Measurements from ENCODE around the gene ALDOB. TPM values are rescaled to one million over a fixed set of nuclear protein-coding genes. Genes with fewer than 3 reads are reported as not detected.

Gene ALDOB
- 0.13 TPM for total RNA-seq
- long read RNA-seq = 0 reads

GRCh38 chr9:101435601-101436079, at the start of gene ALDOB:
Gene ALDOB, minus strand, starts transcription at chr9:101435774. Its CDS starts 4,887 bp downstream, at chr9:101430887.
- intact Hi-C loops (cut with DNase I) = no loop called here

GRCh38 chr9:101484046-101484445, 48.5 kb upstream of the ALDOB start:
- intact Hi-C loops (cut with DNase I) = no loop called here
- no peak for DNase-seq (ENCODE audit: low spot score)

More at GRCh38 chr9:101435601-101436079, at the start of gene ALDOB:
- DNase-seq (ENCODE audit: low spot score) = no peak

GRCh38 chr9:101481261-101481660, 45.7 kb upstream of the ALDOB start:
- intact Hi-C loops (cut with DNase I) = no loop called here
- no peak for DNase-seq (ENCODE audit: low spot score)

DNA sequence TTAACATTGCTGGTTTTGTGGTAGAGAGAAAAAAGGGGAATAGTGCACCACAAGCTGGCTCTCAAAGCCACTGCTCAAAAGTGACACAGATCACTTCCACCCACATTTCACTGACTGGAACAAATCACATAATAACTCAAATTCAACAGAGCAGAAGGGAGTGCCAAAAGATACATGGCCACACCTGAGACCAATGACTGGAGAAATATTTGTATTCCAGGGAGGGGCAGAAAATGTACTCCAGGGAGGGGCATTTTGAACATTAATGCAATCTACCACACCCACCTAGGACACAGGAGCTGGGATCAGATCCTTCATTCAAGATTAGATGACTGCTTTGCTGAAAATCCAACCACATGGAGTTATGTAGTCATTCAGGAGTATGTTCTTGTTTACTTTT, 44.8 kb upstream of the ALDOB start:
- no peak for DNase-seq (ENCODE audit: low spot score)
- intact Hi-C loops (cut with DNase I) = no loop called here

- DNase-seq (ENCODE audit: low spot score) = no peak
- intact Hi-C loops (cut with DNase I) = no loop called here
Observed at GRCh38 chr9:101479338-101480030, 43.9 kb upstream of the ALDOB start.

- intact Hi-C loops (cut with DNase I) = no loop called here
- DNase-seq (ENCODE audit: low spot score) = no peak
Observed at GRCh38 chr9:101478906-101479305, 43.3 kb upstream of the ALDOB start.

DNA sequence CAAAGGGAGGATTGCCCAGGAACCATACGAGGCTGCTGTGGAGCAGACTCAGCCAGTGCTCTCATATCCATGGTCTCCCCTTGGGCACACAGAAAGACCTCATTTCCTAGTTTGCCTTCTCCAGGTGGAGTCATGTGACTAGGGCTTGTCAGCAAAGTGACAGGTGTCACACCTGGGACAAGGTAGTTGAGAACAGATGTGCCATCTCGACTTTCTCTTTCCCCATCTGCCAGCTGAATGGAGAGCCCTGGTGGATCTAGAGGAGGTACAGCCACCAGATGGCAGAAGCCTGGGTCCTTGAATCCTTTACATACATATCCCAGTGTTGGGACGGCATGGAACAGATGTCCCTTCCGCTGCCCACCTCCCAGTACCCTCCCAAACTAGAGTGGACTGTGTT, 42.9 kb upstream of the ALDOB start:
- intact Hi-C loops (cut with DNase I) = no loop called here
- DNase-seq (ENCODE audit: low spot score) = no peak

DNA sequence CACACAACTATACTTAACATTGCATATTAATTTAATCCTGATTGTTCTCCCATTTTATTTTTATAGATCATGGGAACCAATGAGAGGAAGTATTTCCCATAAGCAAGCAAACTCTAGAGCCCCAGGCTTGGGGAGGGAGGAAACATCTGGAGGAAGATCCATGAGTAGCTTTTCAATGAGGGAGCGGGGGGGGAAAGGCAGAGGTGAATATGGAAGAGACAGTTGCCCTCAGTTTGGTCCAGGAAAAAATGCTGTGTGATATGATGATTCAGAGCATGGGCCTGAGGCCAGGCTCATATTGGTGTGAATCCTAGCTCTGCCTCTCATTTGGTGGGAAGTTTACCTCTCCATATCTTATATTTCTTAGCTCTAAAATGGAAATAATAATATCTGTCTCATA, 42.2 kb upstream of the ALDOB start:
- intact Hi-C loops (cut with DNase I) = no loop called here
- no peak for DNase-seq (ENCODE audit: low spot score)

- no peak for DNase-seq (ENCODE audit: low spot score)
- intact Hi-C loops (cut with DNase I) = no loop called here
Observed at GRCh38 chr9:101477214-101477613, 41.6 kb upstream of the ALDOB start.

DNA sequence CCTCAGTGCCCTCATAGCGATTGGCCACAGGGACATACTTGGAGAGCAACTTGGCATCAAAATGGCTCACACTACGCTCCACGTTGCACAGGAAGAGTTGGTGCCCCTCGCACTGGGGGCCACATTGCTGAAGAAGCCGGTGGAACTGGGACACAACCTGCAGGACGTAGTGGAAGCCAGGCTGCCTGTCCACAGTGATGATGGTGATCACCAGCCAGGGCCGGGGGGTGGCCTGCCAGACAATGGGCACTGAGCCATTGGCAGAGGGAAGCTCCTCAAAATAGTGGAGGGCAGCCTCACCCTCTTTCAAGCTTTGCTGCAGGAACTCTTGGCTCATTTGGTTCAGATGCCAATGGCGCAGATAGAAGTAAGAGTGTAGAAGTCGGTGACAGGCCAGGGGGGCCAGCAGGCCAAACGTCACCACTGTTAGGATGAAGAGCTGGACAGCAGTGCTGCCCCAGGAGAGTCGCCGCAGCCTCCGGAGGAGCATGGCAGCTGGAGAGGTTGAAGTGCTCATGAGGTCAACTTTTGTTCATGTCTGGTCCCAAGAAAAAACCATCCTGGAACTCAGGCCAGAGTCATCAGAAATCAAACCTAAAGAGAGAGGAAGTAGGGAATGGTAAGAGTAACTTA, 41.1 kb upstream of the ALDOB start:
- no peak for DNase-seq (ENCODE audit: low spot score)
- intact Hi-C loops (cut with DNase I) = no loop called here

DNA sequence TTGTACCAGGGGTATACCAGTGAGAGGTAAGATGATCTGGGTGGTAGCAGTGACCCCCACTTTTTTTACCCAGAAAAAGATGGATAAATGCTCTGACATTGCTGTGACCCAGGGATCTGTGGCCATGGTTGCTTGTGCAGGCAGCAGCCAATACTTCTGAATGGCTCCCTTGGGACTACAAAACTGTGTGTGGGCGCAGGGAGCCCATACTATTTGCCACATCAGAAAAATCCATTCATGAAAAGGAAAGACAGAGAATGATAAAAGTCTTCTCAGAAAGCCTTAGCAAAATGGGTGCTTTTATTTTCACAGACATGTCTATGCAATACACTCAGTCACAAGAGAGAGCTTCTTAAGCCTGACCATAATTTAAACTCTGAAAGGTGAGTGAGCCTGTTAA, 37.3 kb upstream of the ALDOB start:
- no peak for DNase-seq (ENCODE audit: low spot score)
- intact Hi-C loops (cut with DNase I) = no loop called here

DNA sequence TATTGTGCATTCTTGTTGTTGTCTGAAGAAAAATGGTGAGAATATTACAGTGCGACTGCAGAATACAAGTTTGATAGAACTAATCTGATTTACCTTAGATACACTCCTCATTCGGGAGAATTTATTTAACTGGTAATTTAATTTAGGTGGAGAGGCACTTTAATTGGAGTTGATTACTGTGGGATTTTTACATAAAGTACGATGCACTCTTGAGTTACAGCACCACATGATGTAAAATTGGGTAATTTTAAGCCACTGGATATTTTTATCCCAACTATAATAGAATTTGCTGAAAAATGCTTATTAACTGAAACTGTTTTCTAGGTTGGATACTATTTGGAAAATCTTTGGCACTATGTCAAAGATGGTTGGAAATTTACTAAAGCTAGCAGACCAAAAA, 35.4 kb upstream of the ALDOB start:
- no peak for DNase-seq (ENCODE audit: low spot score)
- intact Hi-C loops (cut with DNase I) = no loop called here

DNA sequence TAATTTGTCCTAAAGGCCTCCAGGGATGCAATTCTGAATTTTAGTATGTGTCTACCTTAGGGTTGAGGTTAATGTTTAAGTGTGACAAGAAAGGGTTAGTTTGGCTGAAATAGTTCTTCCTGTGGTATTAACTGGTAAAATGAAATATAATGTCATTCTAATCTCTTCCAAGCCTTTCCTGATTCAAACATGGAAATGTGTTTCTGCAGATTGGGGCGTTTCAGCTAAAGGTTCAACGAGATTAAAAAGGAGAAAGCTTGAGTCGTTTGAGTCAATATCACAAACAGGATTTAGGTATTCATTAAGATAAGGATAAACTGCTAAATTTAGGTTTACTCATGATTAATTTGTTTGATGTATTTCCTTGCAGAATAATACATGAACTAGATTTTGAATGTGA, 34.4 kb upstream of the ALDOB start:
- DNase-seq (ENCODE audit: low spot score) = no peak
- intact Hi-C loops (cut with DNase I) = no loop called here

DNA sequence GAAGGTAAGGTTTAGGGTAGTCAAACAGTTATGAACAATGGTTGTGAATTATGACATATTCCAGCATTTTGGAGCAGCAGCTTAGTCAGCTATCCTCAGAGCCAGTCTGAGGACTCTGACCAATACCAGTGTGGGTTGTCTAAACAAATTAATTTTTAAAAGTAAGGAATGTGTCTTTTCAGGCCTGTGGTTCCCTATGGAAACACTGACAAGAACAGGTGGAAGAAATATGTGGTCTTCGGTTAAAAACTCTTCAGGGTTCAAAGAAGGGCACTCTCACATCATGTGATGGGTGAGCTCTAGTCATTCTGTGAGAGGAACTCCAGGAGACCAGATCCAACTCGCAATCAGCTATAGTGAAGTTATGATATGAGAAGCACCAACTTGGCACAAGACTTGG, 33.5 kb upstream of the ALDOB start:
- intact Hi-C loops (cut with DNase I) = no loop called here
- no peak for DNase-seq (ENCODE audit: low spot score)

GRCh38 chr9:101468116-101468515, 32.5 kb upstream of the ALDOB start:
- intact Hi-C loops (cut with DNase I) = no loop called here
- no peak for DNase-seq (ENCODE audit: low spot score)

- no peak for DNase-seq (ENCODE audit: low spot score)
- intact Hi-C loops (cut with DNase I) = no loop called here
Observed at GRCh38 chr9:101467690-101468089, 32.1 kb upstream of the ALDOB start.

- intact Hi-C loops (cut with DNase I) = no loop called here
- no peak for DNase-seq (ENCODE audit: low spot score)
Observed at GRCh38 chr9:101466863-101467262, 31.3 kb upstream of the ALDOB start.

GRCh38 chr9:101465326-101465915, 29.8 kb upstream of the ALDOB start:
- DNase-seq (ENCODE audit: low spot score) = no peak
- intact Hi-C loops (cut with DNase I) = loop anchor here (1.0 kb wide), 1 partner anchor 65 kb away; no protein-coding TSS in a partner anchor

GRCh38 chr9:101463397-101463796, 27.8 kb upstream of the ALDOB start:
- no peak for DNase-seq (ENCODE audit: low spot score)
- intact Hi-C loops (cut with DNase I) = no loop called here

GRCh38 chr9:101462558-101462957, 27.0 kb upstream of the ALDOB start:
- no peak for DNase-seq (ENCODE audit: low spot score)
- intact Hi-C loops (cut with DNase I) = no loop called here

DNA sequence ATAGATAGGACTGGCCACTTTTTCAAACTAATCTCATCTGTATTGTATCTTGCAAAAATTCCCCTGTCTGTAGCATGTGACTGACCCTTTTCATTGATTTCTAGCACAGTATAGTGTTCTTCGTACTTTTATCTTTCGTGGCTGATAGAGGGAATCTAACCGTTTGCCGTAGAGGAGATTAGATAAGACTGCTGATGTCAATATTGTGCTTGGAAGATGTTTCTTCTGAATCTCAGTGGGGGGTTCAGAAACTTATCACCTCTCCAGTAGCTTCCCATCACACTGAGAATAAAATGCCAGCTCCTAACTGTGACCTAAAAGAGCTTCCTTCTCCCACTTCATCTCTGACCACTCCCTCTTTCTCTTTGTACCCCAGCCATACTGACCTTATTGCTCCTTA, 25.4 kb upstream of the ALDOB start:
- no peak for DNase-seq (ENCODE audit: low spot score)
- intact Hi-C loops (cut with DNase I) = no loop called here
